Measurements from ENCODE around the gene CENPM. TPM values are rescaled to one million over a fixed set of nuclear protein-coding genes. Genes with fewer than 3 reads are reported as not detected.
A peak's percentile ranks its signal among the peaks of the same experiment; 100 is the strongest.

Gene CENPM
- polyA plus RNA-seq, 10 donors: 4.3 to 9.7 (median 6.0) TPM

- no peak for DNase-seq
These were observed 12.5 kb downstream of the CENPM start for GRCh38 chr22:41934284-41935014.

GRCh38 chr22:41933411-41934177 is 13.4 kb downstream of the CENPM start:
- no peak for DNase-seq

GRCh38 chr22:41932353-41932752 is 14.6 kb downstream of the CENPM start:
- DNase-seq: no peak

GRCh38 chr22:41931701-41932269 is 15.2 kb downstream of the CENPM start:
- no peak for DNase-seq

DNA sequence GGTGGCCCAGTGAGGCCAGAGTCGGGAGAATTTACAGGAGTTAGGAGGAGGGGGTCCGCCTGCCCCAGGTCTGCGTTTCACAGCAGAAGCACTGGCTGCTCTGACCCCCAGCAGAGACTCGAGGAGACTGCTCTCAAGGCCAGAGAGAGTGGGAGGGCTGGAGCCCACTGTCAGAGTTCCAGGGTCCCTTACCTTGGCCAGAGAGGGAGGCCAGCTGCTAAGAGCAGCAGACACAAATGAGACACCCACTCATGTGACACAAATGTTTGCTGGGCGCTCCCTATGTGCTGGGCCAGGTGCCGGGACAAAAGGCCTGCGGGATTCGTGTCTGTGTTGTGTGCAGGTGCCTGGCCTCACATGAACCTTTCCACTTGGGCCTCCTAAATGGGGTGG is 17.5 kb downstream of the CENPM start:
- no peak for DNase-seq

DNA sequence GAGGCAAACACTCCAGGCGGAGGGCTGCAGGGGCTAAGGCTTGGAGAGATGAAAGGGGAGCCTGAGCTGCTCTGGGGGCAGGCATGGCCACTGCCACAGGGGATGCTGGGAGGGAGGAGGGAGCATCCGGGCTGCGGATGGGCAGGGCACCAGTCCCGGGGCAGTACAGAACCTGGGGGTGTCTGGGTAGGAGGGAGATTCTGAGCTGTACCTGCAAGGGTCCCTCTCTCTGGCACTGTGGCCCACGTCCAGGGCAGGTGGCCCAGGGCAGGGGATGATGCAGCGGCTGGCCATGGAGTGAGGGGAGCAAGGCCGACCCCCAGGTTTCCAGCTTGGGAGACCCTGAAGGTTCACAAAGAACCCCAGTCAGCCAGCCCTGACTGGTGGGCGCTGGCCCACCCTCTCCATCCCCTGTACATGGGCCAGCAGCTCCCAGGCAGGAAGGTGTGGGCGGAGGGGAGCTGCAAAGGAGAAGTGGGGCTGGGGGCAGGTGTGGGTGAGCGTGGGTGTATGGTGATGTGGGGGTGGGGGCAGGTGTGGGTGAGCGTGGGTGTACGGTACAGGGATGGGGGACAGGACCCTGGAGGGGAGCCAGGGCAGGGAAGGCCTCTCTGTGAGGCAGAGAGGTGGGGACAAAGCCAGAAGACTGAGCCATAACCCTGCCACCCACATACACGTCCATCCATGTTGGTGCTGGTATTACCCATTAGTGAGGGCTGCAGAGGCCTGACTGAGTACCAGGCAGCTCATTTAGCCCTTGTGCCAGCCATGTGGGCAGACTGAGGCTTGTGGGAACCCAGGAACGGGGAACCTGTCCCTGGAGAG is 18.1 kb downstream of the CENPM start:
- DNase-seq: no peak

GRCh38 chr22:41927813-41928212 is 19.1 kb downstream of the CENPM start:
- DNase-seq: no peak

DNA sequence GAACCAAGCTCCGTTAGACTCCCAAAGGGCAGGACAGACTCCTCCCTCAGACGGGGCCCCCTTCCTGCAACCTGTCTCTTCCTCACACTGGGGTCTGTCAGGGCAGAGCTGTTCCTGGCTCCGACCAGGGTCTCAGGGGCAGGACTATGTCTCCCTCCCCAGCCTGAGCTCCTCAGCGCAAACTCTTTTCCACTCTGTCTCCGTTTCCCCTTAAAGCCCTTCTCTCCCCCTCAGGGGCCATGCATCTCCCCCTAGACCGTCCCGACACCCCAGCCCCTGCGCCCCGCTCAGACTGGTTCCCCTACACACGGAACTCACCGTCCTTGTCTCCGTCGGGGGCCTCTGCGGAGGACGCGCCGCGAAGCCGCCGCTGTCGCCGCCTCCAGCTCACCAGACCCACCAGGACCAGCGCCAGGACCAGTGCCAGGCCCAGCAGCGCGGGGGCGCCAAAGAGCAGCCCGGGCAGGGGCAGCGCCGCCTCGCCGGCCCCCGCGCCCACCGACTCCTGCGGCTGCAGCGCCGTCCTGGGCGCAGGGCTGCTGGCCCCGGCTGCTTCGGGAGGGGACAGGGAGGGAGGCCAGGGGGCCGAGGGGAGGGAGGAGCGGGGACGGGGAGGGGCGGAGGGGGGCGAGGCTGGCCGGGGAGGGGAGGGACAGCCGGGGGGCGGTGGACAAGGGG is 21.0 kb downstream of the CENPM start:
- peak in 1 of 3 donors; percentile 71 for DNase-seq

- DNase-seq: no peak
These were observed 23.2 kb downstream of the CENPM start for GRCh38 chr22:41923595-41924276.

- no peak for DNase-seq
These were observed 23.9 kb downstream of the CENPM start for GRCh38 chr22:41922940-41923594.

DNA sequence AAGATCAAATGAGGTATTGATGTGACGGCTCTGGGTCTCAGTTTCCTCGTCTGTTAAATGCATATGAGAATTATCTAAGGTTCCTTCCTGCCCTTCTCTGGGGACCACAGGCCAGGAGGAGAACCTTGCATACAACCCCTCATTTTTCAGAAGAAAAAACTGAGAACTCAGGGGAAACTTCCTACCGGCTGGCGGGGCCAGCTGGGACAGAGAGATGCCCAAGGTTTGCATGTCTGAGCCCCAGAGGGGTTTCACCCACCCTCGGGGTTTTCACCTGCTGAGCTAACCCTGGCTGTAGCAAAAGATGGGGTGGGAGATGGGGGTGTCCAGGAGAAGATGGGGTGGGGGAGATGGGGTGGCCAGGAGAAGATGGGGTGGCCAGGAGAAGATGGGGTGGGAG is 24.6 kb downstream of the CENPM start:
- DNase-seq: no peak

DNA sequence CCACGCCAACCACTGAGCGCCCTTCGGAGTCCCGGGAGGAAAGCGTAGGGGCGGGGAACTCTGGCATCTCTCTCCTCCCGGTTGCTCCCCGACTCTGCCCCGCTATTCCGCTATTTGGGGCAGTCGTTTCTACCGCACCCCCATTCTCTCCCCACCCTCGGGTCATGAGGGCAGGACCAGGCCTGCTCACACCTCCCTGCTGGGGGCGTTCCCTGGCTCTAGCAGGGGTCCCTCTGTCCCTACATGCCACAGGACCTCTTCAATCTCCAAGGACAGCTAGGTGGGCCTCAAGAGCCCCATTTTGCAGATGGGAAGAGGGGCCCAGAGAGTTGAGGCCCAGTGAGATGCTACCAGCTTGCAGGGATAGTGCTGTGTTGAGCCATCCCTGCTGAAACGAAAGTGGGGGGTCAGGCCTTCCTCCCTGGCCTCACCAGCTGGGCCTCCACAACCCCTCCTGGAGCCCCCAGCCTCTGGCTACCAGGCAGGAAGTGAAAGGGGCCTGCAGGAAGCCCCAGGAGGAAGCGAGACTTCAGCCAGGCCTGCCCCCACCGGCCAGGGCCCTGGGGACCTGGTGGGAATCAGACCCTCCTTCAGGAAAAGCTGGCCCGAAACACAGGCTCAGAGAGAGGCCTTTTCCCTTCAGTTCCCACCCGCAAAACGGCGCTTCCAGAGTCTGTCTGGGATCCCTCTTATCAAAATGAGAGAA is 26.5 kb downstream of the CENPM start:
- DNase-seq: no peak

- DNase-seq: peak in 1 of 3 donors; percentile 64
These were observed 27.4 kb downstream of the CENPM start for GRCh38 chr22:41919357-41920224.

DNA sequence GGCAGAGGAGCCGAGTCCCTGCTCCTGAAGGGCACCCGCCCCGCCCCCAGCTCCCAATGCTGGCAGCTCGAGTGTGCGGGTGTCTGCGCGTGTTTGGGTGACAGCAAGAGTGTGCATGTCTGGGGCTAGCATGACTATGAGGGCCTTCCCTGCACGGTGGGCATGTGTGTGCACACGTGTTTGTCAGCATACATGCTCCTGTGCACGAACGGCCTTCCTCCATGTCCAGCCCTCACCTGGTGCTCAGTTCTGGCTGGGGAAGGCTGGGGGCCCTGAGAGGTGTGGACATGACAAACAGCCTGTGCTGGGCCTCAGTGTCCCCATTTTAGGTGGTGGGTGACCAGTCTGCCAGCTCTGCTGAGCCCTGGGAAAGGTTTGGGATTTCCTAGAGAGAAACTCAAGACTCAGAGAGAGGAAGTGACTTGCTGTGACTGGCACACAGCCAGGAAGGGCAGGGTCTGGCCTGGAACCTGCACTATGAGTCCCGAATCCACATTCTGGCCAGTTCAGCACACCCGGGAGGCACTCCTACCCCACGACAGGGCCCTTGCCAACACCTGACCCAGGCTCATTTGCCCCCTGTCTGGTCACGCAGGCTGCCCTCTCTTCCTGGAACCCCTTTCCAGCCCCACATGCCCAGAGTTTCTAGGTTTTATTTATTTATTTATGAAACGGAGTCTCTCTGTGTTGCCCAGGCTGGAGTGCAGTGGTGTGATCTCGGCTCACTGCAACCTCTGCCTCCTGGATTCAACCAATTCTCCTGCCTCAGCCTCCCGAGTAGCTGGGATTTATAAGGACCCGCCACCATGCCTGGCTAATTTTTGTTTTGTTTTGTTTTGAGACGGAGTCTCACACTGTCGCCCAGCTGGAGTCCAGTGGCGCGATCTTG is 28.8 kb downstream of the CENPM start:
- peak in 1 of 3 donors; percentile 75 for DNase-seq

GRCh38 chr22:41917375-41917902 is 29.5 kb downstream of the CENPM start:
- no peak for DNase-seq

DNA sequence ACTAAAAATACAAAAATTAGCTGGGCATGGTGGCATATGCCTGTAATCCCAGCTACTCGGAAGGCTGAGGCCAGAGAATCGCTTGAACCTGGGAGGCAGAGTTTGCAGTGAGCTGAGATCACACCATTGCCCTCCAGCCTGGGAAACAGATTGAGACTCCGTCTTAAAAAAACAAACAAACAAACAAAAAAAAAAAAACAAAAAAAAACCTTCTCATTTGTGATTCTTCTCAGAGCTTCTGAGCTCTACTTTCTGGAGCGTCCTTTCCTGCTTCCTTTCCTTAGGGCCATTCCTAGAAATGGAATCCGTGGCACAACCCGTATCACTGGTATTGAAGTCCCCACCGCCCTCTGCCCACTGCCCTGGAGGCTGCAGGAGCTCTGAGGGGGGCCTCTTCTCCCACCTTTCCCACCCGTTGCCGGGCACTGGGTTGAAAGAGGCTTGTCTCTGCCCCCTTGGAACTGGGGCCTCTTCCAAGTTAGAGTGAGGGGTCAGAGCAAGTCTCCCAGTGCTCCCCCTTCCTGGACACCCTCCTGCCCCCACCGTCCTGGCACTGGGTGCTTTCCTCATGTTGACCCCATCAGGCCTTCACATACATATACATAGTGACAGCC is 30.1 kb downstream of the CENPM start:
- no peak for DNase-seq

All from muscle of back (tissue), 11 donors.